Omental fat pad (tissue), 4 donors: ENCODE measurements around the gene RALY. TPM values are rescaled to one million over a fixed set of nuclear protein-coding genes. Genes with fewer than 3 reads are reported as not detected.

Source experiments
- ATAC-seq: fragments of 150-250 bp; one replicate; pipeline ENCODE4 v1.9.1; 2016; ENCODE audit warnings: mild to moderate bottlenecking, moderate library complexity; ENCODE audit not compliant: low FRiP score
- DNase-seq: peaks from one replicate; pipeline ENCODE4 v3.0.0-alpha.2; 2019; ENCODE audit warnings: low spot score
- total RNA-seq, 4 donors: library from RNA; depleted of rRNA; stranded (reverse); fragments of >200 nt; gene quantifications; one replicate each; pipeline ENCODE4 v1.1.0, GENCODE V29; 2016
- TF ChIP-seq, protein P1 (sequence below), 3 donors: fragments of 450-650 bp; IDR thresholded peaks; one replicate each; pipeline ENCODE4 v1.5.1; 2016 to 2017; ENCODE audit warnings: antibody characterized with exemption in 3 of 3, mild to moderate bottlenecking in 3 of 3, moderate library complexity in 2 of 3

Gene RALY
- total RNA-seq, 4 donors from 2014 or later, result 66.4 to 95.4 (median 80.5) TPM

DNA sequence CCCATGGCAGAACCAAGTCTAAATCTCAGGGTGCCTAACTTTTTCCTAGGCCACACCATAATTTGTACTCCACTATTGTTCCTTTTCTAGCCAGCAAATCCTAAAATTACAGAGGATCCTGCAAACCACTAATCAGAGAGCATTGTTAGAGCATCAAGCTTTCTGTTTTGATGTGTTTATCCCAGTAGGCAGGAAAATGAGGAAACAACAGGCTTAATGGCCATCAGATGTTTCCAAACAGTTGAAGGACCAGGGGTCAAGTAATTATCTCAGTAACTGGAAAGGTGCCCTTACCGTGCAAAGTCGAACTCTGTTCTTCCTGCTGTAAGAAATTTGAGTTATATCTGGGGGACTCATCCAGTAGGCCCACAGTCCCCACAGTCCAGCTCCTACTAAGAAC is 58.7 kb downstream of the RALY start:
- ATAC-seq, result no peak
- TF ChIP-seq, protein P1, sequence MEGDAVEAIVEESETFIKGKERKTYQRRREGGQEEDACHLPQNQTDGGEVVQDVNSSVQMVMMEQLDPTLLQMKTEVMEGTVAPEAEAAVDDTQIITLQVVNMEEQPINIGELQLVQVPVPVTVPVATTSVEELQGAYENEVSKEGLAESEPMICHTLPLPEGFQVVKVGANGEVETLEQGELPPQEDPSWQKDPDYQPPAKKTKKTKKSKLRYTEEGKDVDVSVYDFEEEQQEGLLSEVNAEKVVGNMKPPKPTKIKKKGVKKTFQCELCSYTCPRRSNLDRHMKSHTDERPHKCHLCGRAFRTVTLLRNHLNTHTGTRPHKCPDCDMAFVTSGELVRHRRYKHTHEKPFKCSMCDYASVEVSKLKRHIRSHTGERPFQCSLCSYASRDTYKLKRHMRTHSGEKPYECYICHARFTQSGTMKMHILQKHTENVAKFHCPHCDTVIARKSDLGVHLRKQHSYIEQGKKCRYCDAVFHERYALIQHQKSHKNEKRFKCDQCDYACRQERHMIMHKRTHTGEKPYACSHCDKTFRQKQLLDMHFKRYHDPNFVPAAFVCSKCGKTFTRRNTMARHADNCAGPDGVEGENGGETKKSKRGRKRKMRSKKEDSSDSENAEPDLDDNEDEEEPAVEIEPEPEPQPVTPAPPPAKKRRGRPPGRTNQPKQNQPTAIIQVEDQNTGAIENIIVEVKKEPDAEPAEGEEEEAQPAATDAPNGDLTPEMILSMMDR (IDR thresholded peaks at IDR 0.05), result no peak
- DNase-seq, result no peak

DNA sequence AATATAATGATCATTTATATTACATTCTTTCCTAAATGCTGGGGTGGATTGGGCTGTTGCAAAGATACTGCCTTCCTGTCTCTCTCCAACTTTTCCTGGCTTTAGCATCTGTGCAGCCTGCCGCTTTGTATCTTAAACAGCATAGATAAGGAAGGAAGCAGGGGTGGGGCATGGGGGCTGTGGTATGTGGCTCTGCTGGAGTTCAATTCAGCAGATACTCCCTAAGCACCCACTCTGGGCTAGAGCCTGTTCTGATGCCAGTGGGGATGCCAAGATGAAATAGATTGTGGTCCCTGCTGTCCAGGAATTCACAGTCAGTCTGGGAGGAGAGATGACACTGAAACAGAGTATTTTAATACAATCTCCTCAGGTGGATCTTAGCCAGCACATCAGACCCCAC is 61.6 kb downstream of the RALY start:
- DNase-seq, result no peak
- TF ChIP-seq, protein P1 (IDR thresholded peaks at IDR 0.05), result no peak
- ATAC-seq, result no peak

- no peak for ATAC-seq
- no peak for DNase-seq
- TF ChIP-seq, protein P1 (IDR thresholded peaks at IDR 0.05), result no peak
These were observed 65.1 kb downstream of the RALY start for GRCh38 chr20:34058831-34059230.

- ATAC-seq (no peak), DNase-seq (no peak)
- TF ChIP-seq, protein P1 (IDR thresholded peaks at IDR 0.05), result no peak
These were observed 67.3 kb downstream of the RALY start for GRCh38 chr20:34060970-34061369.

- ATAC-seq (no peak), DNase-seq (no peak)
- TF ChIP-seq, protein P1 (IDR thresholded peaks at IDR 0.05), result no peak
These were observed 68.0 kb downstream of the RALY start for GRCh38 chr20:34061695-34062094.

DNA sequence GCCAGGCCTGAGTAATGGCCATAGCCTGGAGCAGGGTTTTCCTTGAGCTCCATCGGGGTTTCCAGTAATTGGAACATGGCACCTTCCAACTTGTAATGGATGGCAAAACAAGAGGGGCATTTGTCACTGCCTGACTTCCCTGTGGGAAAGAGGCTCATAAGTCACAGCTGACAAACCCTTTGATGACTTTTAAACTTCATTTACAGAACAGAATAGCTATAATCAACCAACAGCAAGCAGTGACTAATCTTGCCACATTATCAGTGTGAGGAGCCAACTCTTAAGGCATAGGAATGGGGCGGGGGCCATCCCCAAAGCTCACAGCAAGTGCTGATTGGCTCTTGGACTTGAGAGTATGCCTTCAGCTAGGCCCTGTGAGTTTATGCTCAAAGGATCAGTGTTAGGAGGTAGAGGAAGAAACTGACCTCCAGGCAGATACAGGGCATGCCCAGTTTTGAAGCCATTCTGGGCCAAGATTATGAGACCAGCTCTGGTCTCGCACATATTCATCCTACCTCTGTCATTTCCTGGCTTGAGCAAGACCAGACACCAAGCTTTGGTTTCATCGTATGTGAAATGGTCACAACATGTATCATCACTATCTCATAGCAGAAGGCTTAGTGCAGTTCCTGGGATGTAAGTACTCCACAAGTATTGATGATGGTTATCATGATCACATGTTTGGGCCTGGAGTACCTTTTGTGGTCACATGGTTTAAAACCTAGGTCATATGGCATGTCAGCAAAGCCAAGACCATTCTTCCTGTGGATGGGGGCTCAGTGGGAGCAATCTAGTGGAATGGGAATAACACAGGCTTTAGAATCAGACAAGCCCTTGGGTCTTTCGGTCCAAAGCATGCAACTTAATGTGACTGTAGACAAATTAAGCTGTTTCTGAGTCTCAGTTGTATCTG is 69.1 kb downstream of the RALY start:
- DNase-seq (no peak), ATAC-seq (no peak)
- TF ChIP-seq, protein P1 (IDR thresholded peaks at IDR 0.05), result no peak

- TF ChIP-seq, protein P1 (IDR thresholded peaks at IDR 0.05), result no peak
- no peak for ATAC-seq
These were observed 70.6 kb downstream of the RALY start for GRCh38 chr20:34064286-34064685.

More at GRCh38 chr20:34064286-34064685, 70.6 kb downstream of the RALY start:
- no peak for DNase-seq
